Thyroid gland (tissue), 4 donors: ENCODE measurements around the gene SLC6A19.

Experiments
- CTCF ChIP-seq, 6 experiments: fragments of 200-600 bp in 3 of 6; fragments of 450-650 bp in 3 of 6; sonication (generic) in 3 of 6; IDR thresholded peaks; one replicate each; pipeline ENCODE4 v1.5.1; 2016 to 2019; ENCODE audit warnings: antibody characterized with exemption in 6 of 6, mild to moderate bottlenecking in 2 of 6, inconsistent platforms in 1 of 6, moderate library complexity in 1 of 6
- POLR2A ChIP-seq, 2 donors: fragments of 450-650 bp; IDR thresholded peaks; one replicate each; pipeline ENCODE4 v1.6.1; 2017; ENCODE audit warnings: antibody characterized with exemption in 2 of 2, mild to moderate bottlenecking in 2 of 2, moderate library complexity in 1 of 2

GRCh38 chr5:1180096-1180495 lies 21.3 kb upstream of the SLC6A19 start:
- TF ChIP-seq CTCF (IDR thresholded peaks at IDR 0.05) (no peak), POLR2A (IDR thresholded peaks at IDR 0.05) (no peak)
